GM21529 (cell line): ENCODE measurements around the gene KCNJ4.

Source experiments
- ATAC-seq: cut with Tn5 transposase; IDR thresholded peaks from one replicate; pipeline ENCODE4 v1.9.1; 2021; ENCODE audit not compliant: unreplicated experiment

KCNJ4 gene

GRCh38 chr22:38432264-38432663, 22.7 kb downstream of the KCNJ4 start:
- no peak for ATAC-seq

- ATAC-seq: no peak
These were observed 23.6 kb downstream of the KCNJ4 start for GRCh38 chr22:38431266-38432010.

GRCh38 chr22:38429499-38430068, 25.4 kb downstream of the KCNJ4 start:
- no peak for ATAC-seq

- no peak for ATAC-seq
These were observed 26.3 kb downstream of the KCNJ4 start for GRCh38 chr22:38428714-38429113.

GRCh38 chr22:38427940-38428339, 27.1 kb downstream of the KCNJ4 start:
- no peak for ATAC-seq

- ATAC-seq: no peak
These were observed 27.5 kb downstream of the KCNJ4 start for GRCh38 chr22:38427465-38427864.

- no peak for ATAC-seq
These were observed 28.4 kb downstream of the KCNJ4 start for GRCh38 chr22:38426628-38427027.

GRCh38 chr22:38424525-38425080, 30.4 kb downstream of the KCNJ4 start:
- no peak for ATAC-seq

GRCh38 chr22:38423512-38424503, 31.2 kb downstream of the KCNJ4 start:
- no peak for ATAC-seq

- ATAC-seq: no peak
These were observed 32.1 kb downstream of the KCNJ4 start for GRCh38 chr22:38422611-38423511.

GRCh38 chr22:38420734-38421133, 34.3 kb downstream of the KCNJ4 start:
- no peak for ATAC-seq

- ATAC-seq: no peak
These were observed 35.2 kb downstream of the KCNJ4 start for GRCh38 chr22:38419858-38420160.

GRCh38 chr22:38419121-38419857, 35.7 kb downstream of the KCNJ4 start:
- no peak for ATAC-seq

GRCh38 chr22:38418589-38418988, 36.4 kb downstream of the KCNJ4 start:
- no peak for ATAC-seq

- ATAC-seq: no peak
These were observed 37.5 kb downstream of the KCNJ4 start for GRCh38 chr22:38417252-38418060.

- ATAC-seq: no peak
These were observed 38.3 kb downstream of the KCNJ4 start for GRCh38 chr22:38416621-38417251.

- no peak for ATAC-seq
These were observed 39.3 kb downstream of the KCNJ4 start for GRCh38 chr22:38415561-38416321.

- ATAC-seq: no peak
These were observed 40.0 kb downstream of the KCNJ4 start for GRCh38 chr22:38415046-38415445.
